ENCODE measurements around the gene PHF1.

Gene PHF1

GRCh38 chr6:33441457-33441856 is 30.6 kb downstream of the PHF1 start (continued):
- TF ChIP-seq MYNN (tag by site-specific recombination; IDR thresholded peaks at IDR 0.05; ENCODE audit: borderline replicate concordance), result no peak
- TF ChIP-seq ZNF600 (tag by site-specific recombination; IDR thresholded peaks at IDR 0.05), result no peak
- TF ChIP-seq HOXC10 (CRISPR knock-in tag; IDR thresholded peaks at IDR 0.05), result no peak
- TF ChIP-seq ZNF488 (tag by site-specific recombination; IDR thresholded peaks at IDR 0.05), result no peak
- TF ChIP-seq PBX3 (CRISPR knock-in tag; IDR thresholded peaks at IDR 0.05), result no peak

- CTCF ChIA-PET, result interaction anchor here (0.6 kb wide), 1 partner anchor 20 kb away, joined by 3 read pairs; no protein-coding TSS in a partner anchor
- H3K27ac ChIP-seq (ENCODE audit: extremely low read depth, low read depth, low read length), result no peak overlapping the region
- no peaks in the 10 kb centered on the region for H3K9me3 ChIP-seq (ENCODE audit: control insufficient read depth, insufficient read depth, low read depth, low read length)
- no peaks in the 10 kb centered on the region for H3K4me1 ChIP-seq (ENCODE audit: control insufficient read depth, insufficient read depth, low read length)
- TF ChIP-seq SCRT2 (tag by site-specific recombination; IDR thresholded peaks at IDR 0.05) (peak; percentile 93), ZNF555 (tag by site-specific recombination; conservative IDR thresholded peaks at IDR 0.05) (no peak), ZNF366 (tag by site-specific recombination; conservative IDR thresholded peaks at IDR 0.05) (0 out of 2 replicates have a peak, but pooled peaks have one; percentile 20)
- H3K36me3 ChIP-seq (ENCODE audit: control insufficient read depth in 2 of 2, insufficient read depth in 1 of 2, low read length in 2 of 2), result peaks cover under 1 to 58% of the 10 kb centered on the region in 2 experiments; a peak in 2 of 3 replicates
- POLR2A ChIA-PET, result interaction anchor here (0.9 to 1.1 kb wide), 3 partner anchors 12 to 24 kb away, joined by 3 to 5 read pairs (median 3); partner anchors contain the start of genes CUTA and ZBTB9
- no peak overlapping the region for H3K4me3 ChIP-seq (ENCODE audit: low read depth, low read length)
Observed at GRCh38 chr6:33442283-33442682, 31.5 kb downstream of the PHF1 start.

GRCh38 chr6:33443025-33443424 is 32.2 kb downstream of the PHF1 start:
- Histone ChIP-seq H3K27ac (ENCODE audit: extremely low read depth, low read depth, low read length) (no peak overlapping the region), H3K36me3 (ENCODE audit: control insufficient read depth in 2 of 2, insufficient read depth in 1 of 2, low read length in 2 of 2) (peaks cover 0 to 59% of the 10 kb centered on the region in 2 experiments; a peak in 2 of 3 replicates), H3K9me3 (ENCODE audit: control insufficient read depth, insufficient read depth, low read depth, low read length) (no peaks in the 10 kb centered on the region), H3K4me3 (ENCODE audit: low read depth, low read length) (no peak overlapping the region), H3K4me1 (ENCODE audit: control insufficient read depth, insufficient read depth, low read length) (no peaks in the 10 kb centered on the region)
- TF ChIP-seq EGR2 (tag by site-specific recombination; IDR thresholded peaks at IDR 0.05; ENCODE audit: low read depth) (no peak), ZFP37 (tag by site-specific recombination; IDR thresholded peaks at IDR 0.05) (no peak), ZNF138 (tag by site-specific recombination; IDR thresholded peaks at IDR 0.05; ENCODE audit: borderline replicate concordance) (no peak), ZNF121 (tag by site-specific recombination; IDR thresholded peaks at IDR 0.05) (no peak), SP3 (tag by site-specific recombination; IDR thresholded peaks at IDR 0.05) (no peak), ZNF548 (tag by site-specific recombination; IDR thresholded peaks at IDR 0.05) (no peak), RBAK (tag by site-specific recombination; IDR thresholded peaks at IDR 0.05) (no peak), PRDM6 (tag by site-specific recombination; IDR thresholded peaks at IDR 0.05) (no peak), ZNF660 (tag by site-specific recombination; IDR thresholded peaks at IDR 0.05) (no peak), ZNF600 (tag by site-specific recombination; IDR thresholded peaks at IDR 0.05) (no peak), FEZF1 (tag by site-specific recombination; IDR thresholded peaks at IDR 0.05) (no peak), ZNF544 (tag by site-specific recombination; IDR thresholded peaks at IDR 0.05) (no peak), ZNF239 (tag by site-specific recombination; IDR thresholded peaks at IDR 0.05) (no peak), ZNF155 (tag by site-specific recombination; IDR thresholded peaks at IDR 0.05) (no peak), ZNF837 (tag by site-specific recombination; IDR thresholded peaks at IDR 0.05) (no peak), ZNF521 (tag by site-specific recombination; IDR thresholded peaks at IDR 0.05) (no peak), ZNF76 (tag by site-specific recombination; IDR thresholded peaks at IDR 0.05; ENCODE audit: borderline replicate concordance, low read depth) (no peak), ZNF248 (tag by site-specific recombination; IDR thresholded peaks at IDR 0.05) (no peak)
- ChIA-PET POLR2A (interaction anchor here (0.9 kb wide), 1 partner anchor 13 kb away, joined by 3 read pairs; no protein-coding TSS in a partner anchor), CTCF (interaction anchor here (0.6 kb wide), 1 partner anchor 21 kb away, joined by 3 read pairs; no protein-coding TSS in a partner anchor)
